ENCODE results near the gene P3H2. TPM values are rescaled to one million over a fixed set of nuclear protein-coding genes. Genes with fewer than 3 reads are reported as not detected.

P3H2 gene
- total RNA-seq, 1 donor from 2014 or later: not detected

DNA sequence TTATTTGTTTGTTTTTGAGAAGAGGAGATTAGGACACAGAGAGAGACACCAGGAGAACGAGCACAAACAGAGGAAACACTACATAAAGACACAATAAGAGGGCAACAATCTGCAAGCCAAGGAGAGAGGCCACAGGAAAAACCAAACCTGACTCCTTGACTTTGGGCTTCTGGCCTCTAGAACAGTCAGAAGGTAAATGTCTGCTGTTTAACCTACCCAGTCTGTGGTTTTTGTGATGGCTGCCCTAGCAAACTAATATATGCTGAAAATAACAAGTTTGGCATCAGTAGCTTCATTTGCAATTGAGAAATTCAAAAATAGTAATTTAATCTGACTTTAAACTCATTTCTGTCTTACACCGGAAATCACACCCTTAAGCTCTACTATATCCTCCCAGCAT, 110.2 kb downstream of the P3H2 start:
- no peak overlapping the region for H3K4me3 Mint-ChIP-seq
- no peak for ATAC-seq (ENCODE audit: low read depth)
- no peaks in the 10 kb centered on the region for H3K9me3 Mint-ChIP-seq
- no peaks in the 10 kb centered on the region for H3K4me1 Mint-ChIP-seq
- H3K27ac Mint-ChIP-seq: no peak overlapping the region
- DNase-seq: no peak
- ChIA-PET POLR2A (no interaction called here), CTCF (no interaction called here)
- H3K36me3 Mint-ChIP-seq (ENCODE audit: low read depth): no peaks in the 10 kb centered on the region
- H3K27me3 Mint-ChIP-seq: no peaks in the 10 kb centered on the region
- TF ChIP-seq, protein P1, sequence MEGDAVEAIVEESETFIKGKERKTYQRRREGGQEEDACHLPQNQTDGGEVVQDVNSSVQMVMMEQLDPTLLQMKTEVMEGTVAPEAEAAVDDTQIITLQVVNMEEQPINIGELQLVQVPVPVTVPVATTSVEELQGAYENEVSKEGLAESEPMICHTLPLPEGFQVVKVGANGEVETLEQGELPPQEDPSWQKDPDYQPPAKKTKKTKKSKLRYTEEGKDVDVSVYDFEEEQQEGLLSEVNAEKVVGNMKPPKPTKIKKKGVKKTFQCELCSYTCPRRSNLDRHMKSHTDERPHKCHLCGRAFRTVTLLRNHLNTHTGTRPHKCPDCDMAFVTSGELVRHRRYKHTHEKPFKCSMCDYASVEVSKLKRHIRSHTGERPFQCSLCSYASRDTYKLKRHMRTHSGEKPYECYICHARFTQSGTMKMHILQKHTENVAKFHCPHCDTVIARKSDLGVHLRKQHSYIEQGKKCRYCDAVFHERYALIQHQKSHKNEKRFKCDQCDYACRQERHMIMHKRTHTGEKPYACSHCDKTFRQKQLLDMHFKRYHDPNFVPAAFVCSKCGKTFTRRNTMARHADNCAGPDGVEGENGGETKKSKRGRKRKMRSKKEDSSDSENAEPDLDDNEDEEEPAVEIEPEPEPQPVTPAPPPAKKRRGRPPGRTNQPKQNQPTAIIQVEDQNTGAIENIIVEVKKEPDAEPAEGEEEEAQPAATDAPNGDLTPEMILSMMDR (IDR thresholded peaks at IDR 0.05): no peak
- intact Hi-C loops (cut with micrococcal nuclease): no loop called here

DNA sequence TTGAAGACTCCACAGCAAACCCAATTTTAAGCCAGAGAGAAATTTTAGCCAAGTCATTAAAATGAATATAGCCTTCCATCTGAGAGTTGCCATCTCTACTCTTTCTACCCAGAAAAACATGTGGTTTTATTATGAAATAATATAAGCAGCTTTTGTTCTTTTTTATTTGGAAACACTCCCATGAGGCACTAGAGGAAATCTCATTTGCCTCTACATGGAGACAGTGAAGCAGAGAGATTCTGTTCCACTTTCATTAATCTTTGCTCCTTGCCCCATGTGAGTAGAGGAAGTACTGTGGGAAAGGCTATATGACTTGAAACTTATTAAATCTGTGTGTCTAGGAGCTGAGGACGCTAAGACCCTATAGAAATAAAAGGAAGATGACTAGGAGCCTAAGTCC, 111.1 kb downstream of the P3H2 start:
- Mint-ChIP-seq H3K27ac (no peak overlapping the region), H3K4me1 (no peaks in the 10 kb centered on the region), H3K9me3 (no peaks in the 10 kb centered on the region), H3K36me3 (ENCODE audit: low read depth) (no peaks in the 10 kb centered on the region), H3K27me3 (no peaks in the 10 kb centered on the region), H3K4me3 (no peak overlapping the region)
- no peak for DNase-seq
- POLR2A ChIA-PET: interaction anchor here (0.6 to 0.8 kb wide), 2 partner anchors 40 to 47 kb away, joined by 3 to 6 read pairs; no protein-coding TSS in a partner anchor
- TF ChIP-seq, protein P1 (IDR thresholded peaks at IDR 0.05): no peak
- no peak for ATAC-seq (ENCODE audit: low read depth)
- intact Hi-C loops (cut with micrococcal nuclease): no loop called here
- CTCF ChIA-PET: no interaction called here

DNA sequence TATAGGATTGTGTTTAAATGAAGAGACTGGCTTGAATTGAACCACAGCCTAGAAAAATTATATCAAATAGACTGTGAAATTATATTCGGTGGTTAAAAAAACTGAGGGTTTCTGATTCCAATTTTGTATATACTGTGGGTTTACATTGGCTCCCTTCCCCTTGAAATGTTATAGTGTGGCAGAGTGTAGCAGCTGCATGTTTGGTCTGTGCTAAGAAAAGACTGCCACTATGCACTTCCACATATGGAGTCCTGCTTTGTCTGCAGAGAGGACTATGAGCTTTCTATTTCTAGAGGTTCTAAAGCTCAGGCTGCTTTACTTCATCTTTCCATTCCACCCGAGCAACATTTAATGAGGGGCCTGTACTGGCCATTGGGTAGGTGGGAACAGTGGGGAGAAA, 112.3 kb downstream of the P3H2 start:
- no peaks in the 10 kb centered on the region for H3K27me3 Mint-ChIP-seq
- ATAC-seq (ENCODE audit: low read depth) (no peak), DNase-seq (no peak)
- ChIA-PET POLR2A (interaction anchor here (0.6 kb wide), 1 partner anchor 23 kb away, joined by 3 read pairs; no protein-coding TSS in a partner anchor), CTCF (no interaction called here)
- no peaks in the 10 kb centered on the region for H3K36me3 Mint-ChIP-seq (ENCODE audit: low read depth)
- TF ChIP-seq, protein P1 (IDR thresholded peaks at IDR 0.05): no peak
- H3K9me3 Mint-ChIP-seq: no peaks in the 10 kb centered on the region
- no peak overlapping the region for H3K4me3 Mint-ChIP-seq
- no peak overlapping the region for H3K27ac Mint-ChIP-seq
- intact Hi-C loops (cut with micrococcal nuclease): no loop called here
- H3K4me1 Mint-ChIP-seq: no peaks in the 10 kb centered on the region

DNA sequence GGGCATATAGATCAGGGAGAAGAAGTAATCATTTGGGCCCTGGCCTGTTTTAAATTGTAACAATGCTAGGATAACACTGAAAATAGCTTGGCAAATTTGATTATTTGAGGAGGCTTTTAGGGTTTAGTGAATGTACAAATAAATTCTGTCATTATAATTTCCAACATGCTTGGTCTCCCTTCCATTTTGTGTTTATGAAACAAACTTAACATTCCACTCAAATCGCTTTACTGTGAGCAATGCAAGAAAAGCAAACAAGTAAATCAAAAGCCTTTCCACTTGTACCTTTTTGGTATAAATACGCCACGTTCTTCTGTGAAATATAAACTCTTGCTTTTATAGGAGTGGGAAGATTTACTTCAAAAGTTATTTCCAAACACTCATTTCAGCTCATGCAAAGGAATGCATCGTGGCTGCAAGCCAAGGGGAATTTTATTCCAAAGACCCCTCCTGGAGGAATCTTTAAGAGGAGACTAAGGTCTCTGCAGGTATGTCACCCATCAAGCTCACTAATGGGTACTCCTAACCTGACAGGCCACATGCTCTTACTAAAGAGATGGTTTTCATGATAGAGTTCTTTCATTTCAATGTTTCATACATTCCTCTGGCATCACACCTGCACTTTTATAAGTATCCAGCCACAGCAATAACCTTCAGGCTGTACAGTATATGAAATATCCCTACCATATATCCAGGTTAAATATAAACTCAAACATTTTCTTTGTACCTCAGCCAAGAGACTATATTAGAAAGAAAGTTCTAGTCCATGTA, 115.2 kb downstream of the P3H2 start:
- ATAC-seq (ENCODE audit: low read depth) (no peak), DNase-seq (no peak)
- Mint-ChIP-seq H3K4me3 (no peak overlapping the region), H3K9me3 (no peaks in the 10 kb centered on the region), H3K27me3 (no peaks in the 10 kb centered on the region), H3K4me1 (no peaks in the 10 kb centered on the region), H3K27ac (no peak overlapping the region), H3K36me3 (ENCODE audit: low read depth) (no peaks in the 10 kb centered on the region)
- TF ChIP-seq, protein P1 (IDR thresholded peaks at IDR 0.05): no peak
- ChIA-PET CTCF (no interaction called here), POLR2A (no interaction called here)
- intact Hi-C loops (cut with micrococcal nuclease): no loop called here

DNA sequence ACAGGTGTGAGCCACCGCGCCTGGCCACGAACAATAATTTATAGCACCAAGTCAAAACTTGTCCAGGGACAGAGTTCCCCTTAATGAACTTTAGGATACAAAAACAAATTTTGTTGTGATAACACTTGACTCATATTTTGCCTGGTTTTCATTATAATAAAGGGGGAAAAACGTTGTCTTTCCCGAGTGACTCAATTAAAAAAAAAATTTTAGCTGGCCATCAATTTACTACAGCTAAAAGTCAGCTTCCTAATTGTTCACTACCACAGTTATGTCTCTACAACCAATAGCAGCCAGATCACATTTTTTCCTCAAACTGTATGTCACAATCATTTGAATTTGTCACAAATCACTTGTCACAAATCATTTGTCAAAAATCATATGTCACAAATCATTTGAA, 116.0 kb downstream of the P3H2 start:
- H3K4me1 Mint-ChIP-seq: no peaks in the 10 kb centered on the region
- no peak for DNase-seq
- H3K27ac Mint-ChIP-seq: no peak overlapping the region
- ChIA-PET CTCF (no interaction called here), POLR2A (no interaction called here)
- intact Hi-C loops (cut with micrococcal nuclease): no loop called here
- no peak for ATAC-seq (ENCODE audit: low read depth)
- H3K9me3 Mint-ChIP-seq: no peaks in the 10 kb centered on the region
- H3K4me3 Mint-ChIP-seq: no peak overlapping the region
- TF ChIP-seq, protein P1 (IDR thresholded peaks at IDR 0.05): no peak
- no peaks in the 10 kb centered on the region for H3K27me3 Mint-ChIP-seq
- H3K36me3 Mint-ChIP-seq (ENCODE audit: low read depth): no peaks in the 10 kb centered on the region
